ENCODE measurements around the gene ADAM8.

- TF ChIP-seq CTCF (optimal IDR thresholded peaks at IDR 0.05 in 1 of 3, IDR thresholded peaks at IDR 0.05 in 1 of 3, conservative IDR thresholded peaks at IDR 0.05 in 1 of 3; ENCODE audit: extremely low read depth in 1 of 3, insufficient read depth in 2 of 3, low read length in 3 of 3) = no peak
- no peak for TF ChIP-seq EZH2 (IDR thresholded peaks at IDR 0.05; ENCODE audit: low read length)
Observed at GRCh38 chr10:133262696-133263095, 14.0 kb downstream of the ADAM8 start.

Measured in keratinocyte (primary cell).